B cell (primary cell): Measurements from ENCODE around the gene LEPR. TPM values are rescaled to one million over a fixed set of nuclear protein-coding genes. Genes with fewer than 3 reads are reported as not detected.

ENCODE experiments used
- ATAC-seq: fragments of 200-7000 bp; cut with Tn5 transposase; one replicate; pipeline ENCODE4 v1.10.0; 2021; ENCODE audit warnings: low read depth, mild to moderate bottlenecking, moderate number of reproducible peaks, moderate library complexity
- CTCF ChIA-PET: fragments of 350-600 bp; sonication (Branson Sonifier 250); formaldehyde crosslinking; loops from one replicate; lab custom pipeline; 2021; ENCODE audit warnings: antibody characterized with exemption, inconsistent platforms; lab: Charles Lee
- POLR2A ChIA-PET: fragments of 350-600 bp; sonication (Branson Sonifier 250); formaldehyde crosslinking; loops from one replicate; lab custom pipeline; 2021; ENCODE audit warnings: antibody characterized with exemption; lab: Charles Lee
- DNase-seq: peaks from one replicate; pipeline ENCODE4 v3.0.0; 2013
- H2AFZ ChIP-seq: 2 replicates; pipeline ENCODE4 v1.6.1; 2012; ENCODE audit warnings: mild to moderate bottlenecking, low read depth, low read length; ENCODE audit not compliant: insufficient read depth, poor library complexity, severe bottlenecking
- H3K27ac ChIP-seq, 2 donors: 1 replicate in 1 of 2; 2 replicates in 1 of 2; pipeline ENCODE4 v1.5.1; 2012 to 2013; ENCODE audit warnings: low read length in 2 of 2, mild to moderate bottlenecking in 2 of 2, moderate library complexity in 1 of 2
- H3K27me3 ChIP-seq, 4 experiments: fragments of 200-600 bp in 1 of 4; sonication (generic) in 1 of 4; replicated peaks in 1 of 4; 1 replicate in 2 of 4; 2 replicates in 2 of 4; pipeline versions ENCODE4 v1.6.1 to v1.7.0; 2013 to 2016; ENCODE audit warnings: low read length in 3 of 4, mild to moderate bottlenecking in 2 of 4, mixed read lengths in 1 of 4, moderate library complexity in 1 of 4; ENCODE audit not compliant: insufficient read depth in 4 of 4, control insufficient read depth in 3 of 4; ENCODE audit errors: control extremely low read depth in 1 of 4
- H3K36me3 ChIP-seq, 2 experiments: replicated peaks in 1 of 2; 1 replicate in 1 of 2; 2 replicates in 1 of 2; pipeline versions ENCODE4 v1.6.1 to v1.7.1; 2013; ENCODE audit warnings: low read length in 1 of 2; ENCODE audit not compliant: insufficient read depth in 2 of 2, control insufficient read depth in 1 of 2; ENCODE audit errors: control extremely low read depth in 1 of 2, extremely low read depth in 1 of 2
- H3K4me1 ChIP-seq, 2 donors: fragments of 200-600 bp in 1 of 2; sonication (generic) in 1 of 2; 1 replicate in 1 of 2; 2 replicates in 1 of 2; pipeline versions ENCODE4 v1.5.1 to v1.6.1; 2013 to 2017; ENCODE audit warnings: low read length in 2 of 2; ENCODE audit not compliant: control insufficient read depth in 2 of 2, insufficient read depth in 2 of 2
- H3K4me2 ChIP-seq: replicated peaks from 2 replicates; pipeline ENCODE3; 2012; ENCODE audit warnings: mild to moderate bottlenecking, low read depth, low read length; ENCODE audit not compliant: poor library complexity, severe bottlenecking
- H3K4me3 ChIP-seq, 5 experiments: fragments of 200-600 bp in 1 of 5; sonication (generic) in 1 of 5; 1 replicate in 3 of 5; 2 replicates in 2 of 5; pipeline versions ENCODE4 v1.5.1 to v1.7.0; 2011 to 2016; ENCODE audit warnings: low read length in 4 of 5, mild to moderate bottlenecking in 4 of 5, low read depth in 2 of 5, control low read depth in 1 of 5, moderate library complexity in 1 of 5; ENCODE audit not compliant: insufficient read depth in 1 of 5; ENCODE audit errors: control extremely low read depth in 1 of 5, extremely low read depth in 1 of 5
- H3K79me2 ChIP-seq: fragments of 200-600 bp; sonication (generic); one replicate; pipeline ENCODE4 v1.6.0; 2016; ENCODE audit warnings: low read length; ENCODE audit not compliant: control insufficient read depth, insufficient read depth
- H3K9ac ChIP-seq: fragments of 200-600 bp; sonication (generic); 2 replicates; pipeline ENCODE4 v1.6.1; 2017; ENCODE audit warnings: mild to moderate bottlenecking, low read length, moderate library complexity
- H3K9me3 ChIP-seq, 3 donors: one replicate each; pipeline versions ENCODE4 v1.6.1 to v1.7.1; 2013; ENCODE audit warnings: low read length in 2 of 3; ENCODE audit not compliant: control insufficient read depth in 2 of 3, insufficient read depth in 1 of 3; ENCODE audit errors: control extremely low read depth in 1 of 3
- H4K20me1 ChIP-seq: 2 replicates; pipeline ENCODE4 v1.6.0; 2012; ENCODE audit warnings: mild to moderate bottlenecking, low read length; ENCODE audit not compliant: insufficient read depth, control insufficient read depth, poor library complexity, severe bottlenecking
- H3K27ac Mint-ChIP-seq: one replicate; pipeline ENCODE4 v1.8.0; 2021; ENCODE audit warnings: mixed read lengths
- H3K27me3 Mint-ChIP-seq: one replicate; pipeline ENCODE4 v1.8.0; 2021; ENCODE audit warnings: mixed read lengths
- H3K4me1 Mint-ChIP-seq: one replicate; pipeline ENCODE4 v1.8.0; 2021; ENCODE audit warnings: mixed read lengths
- H3K4me3 Mint-ChIP-seq: one replicate; pipeline ENCODE4 v1.8.0; 2021; ENCODE audit warnings: mixed read lengths
- H3K9me3 Mint-ChIP-seq: one replicate; pipeline ENCODE4 v1.8.0; 2022; ENCODE audit warnings: mixed read lengths; ENCODE audit not compliant: insufficient read depth
- CTCF ChIP-seq: fragments of 200-600 bp; IDR thresholded peaks from one replicate; pipeline ENCODE4 v1.8.0; 2022; ENCODE audit warnings: antibody characterized with exemption, mild to moderate bottlenecking
- EZH2 ChIP-seq: IDR thresholded peaks from 2 replicates; pipeline ENCODE4 v1.6.1; 2012; ENCODE audit warnings: borderline replicate concordance, low read depth, mild to moderate bottlenecking, moderate library complexity, low read length; ENCODE audit not compliant: insufficient read depth, poor library complexity, severe bottlenecking
- WGBS: methylation state at CpG from one replicate; pipeline ENCODE4 v1.1.5; 2013; ENCODE audit warnings: missing lambda C conversion rate; ENCODE audit not compliant: insufficient coverage; 5-methylcytosine and 5-hydroxymethylcytosine counted together
- intact Hi-C: fragments of 100-400 bp; cut with micrococcal nuclease; formaldehyde crosslinking; loops from one replicate; pipeline ENCODE4 v1.10.0; 2022
- polyA plus RNA-seq: library from polyadenylated mRNA; depleted of rRNA; stranded (reverse); fragments of >200 nt; gene quantifications from 2 replicates; pipeline ENCODE4 v1.2.3, GENCODE V29; 2012
- total RNA-seq, 2 donors: library from RNA; stranded (reverse); fragments of 120-200 nt in 1 of 2; gene quantifications; 1 replicate in 1 of 2; 2 replicates in 1 of 2; pipeline versions ENCODE4 v1.2.3 to v1.2.4, GENCODE V29; 2013 to 2022

LEPR gene
- total and polyA plus RNA-seq, 2 donors (not counting 1 experiment from before 2014, with no cell fraction given) = 0.19 to 0.30 TPM

- Histone ChIP-seq H3K36me3 (no peaks in the 10 kb centered on the region), H3K79me2 (no peaks in the 10 kb centered on the region), H3K4me3 (no peak overlapping the region), H3K27me3 (peaks cover 0 to 4% (median 0%) of the 10 kb centered on the region in 4 experiments), H3K9ac (no peak overlapping the region), H2AFZ (no peak overlapping the region), H3K9me3 (no peaks in the 10 kb centered on the region), H3K4me2 (no peak overlapping the region), H4K20me1 (no peaks in the 10 kb centered on the region), H3K4me1 (no peaks in the 10 kb centered on the region), H3K27ac (no peak overlapping the region)
- no peak for ATAC-seq
- no peaks in the 10 kb centered on the region for H3K4me1 Mint-ChIP-seq
- no CpG with 5 or more reads among the region's 1 CpG for WGBS
- POLR2A ChIA-PET = no interaction called here
- CTCF ChIA-PET = no interaction called here
- TF ChIP-seq CTCF (no peak), EZH2 (no peak)
- DNase-seq = no peak
- intact Hi-C loops = no loop called here
- no peak overlapping the region for H3K27ac Mint-ChIP-seq
- H3K4me3 Mint-ChIP-seq = no peak overlapping the region
- peaks cover 4% of the 10 kb centered on the region for H3K9me3 Mint-ChIP-seq
- H3K27me3 Mint-ChIP-seq = peaks cover 45% of the 10 kb centered on the region
Observed at GRCh38 chr1:65409314-65409713, 11.2 kb upstream of the LEPR start.

GRCh38 chr1:65409816-65410326 is 10.6 kb upstream of the LEPR start:
- Mint-ChIP-seq H3K9me3 (peaks cover 4% of the 10 kb centered on the region), H3K4me1 (no peaks in the 10 kb centered on the region), H3K27ac (no peak overlapping the region), H3K4me3 (no peak overlapping the region), H3K27me3 (peaks cover 44% of the 10 kb centered on the region)
- no peak for DNase-seq
- ChIA-PET CTCF (interaction anchor here (1.7 kb wide), 1 partner anchor 16 kb away, joined by 3 read pairs; no protein-coding TSS in a partner anchor), POLR2A (no interaction called here)
- H3K4me2 ChIP-seq = no peak overlapping the region
- ATAC-seq = no peak
- intact Hi-C loops = no loop called here
- H4K20me1 ChIP-seq = no peaks in the 10 kb centered on the region
- H3K27me3 ChIP-seq = peaks cover 0 to 4% (median 0%) of the 10 kb centered on the region in 4 experiments
- H3K27ac ChIP-seq = no peak overlapping the region
- H3K4me3 ChIP-seq = no peak overlapping the region
- no peak for TF ChIP-seq EZH2
- no peak for TF ChIP-seq CTCF
- H2AFZ ChIP-seq = no peak overlapping the region
- no CpG with 5 or more reads among the region's 4 CpGs for WGBS
- no peak overlapping the region for H3K9ac ChIP-seq
- H3K9me3 ChIP-seq = no peaks in the 10 kb centered on the region
- H3K36me3 ChIP-seq = no peaks in the 10 kb centered on the region
- H3K4me1 ChIP-seq = no peaks in the 10 kb centered on the region
- H3K79me2 ChIP-seq = no peaks in the 10 kb centered on the region
